Activated T-cell treated with anti-CD3 and anti-CD28 coated beads for 4 hours (primary cell): ENCODE measurements around the gene CYTH2.

Experiments used
- DNase-seq: peaks from one replicate; pipeline ENCODE4 v3.0.0-alpha.2; 2020

CYTH2 gene

GRCh38 chr19:48469289-48469881, at the start of gene CYTH2:
Gene CYTH2 (plus strand): TSS chr19:48469369. CDS start chr19:48469508, 139 bp downstream.
- DNase-seq = no peak

- no peak for DNase-seq
Observed at GRCh38 chr19:48421548-48421947, 47.6 kb upstream of the CYTH2 start.

- no peak for DNase-seq
Observed at GRCh38 chr19:48424694-48425219, 44.4 kb upstream of the CYTH2 start.

- no peak for DNase-seq
Observed at GRCh38 chr19:48428670-48429069, 40.5 kb upstream of the CYTH2 start.

- DNase-seq = no peak
Observed at GRCh38 chr19:48433337-48433736, 35.8 kb upstream of the CYTH2 start.

- no peak for DNase-seq
Observed at GRCh38 chr19:48436586-48436985, 32.6 kb upstream of the CYTH2 start.

GRCh38 chr19:48441360-48442050, 27.7 kb upstream of the CYTH2 start:
- DNase-seq = no peak

- DNase-seq = no peak
Observed at GRCh38 chr19:48442116-48443035, 26.8 kb upstream of the CYTH2 start.

GRCh38 chr19:48443256-48443655, 25.9 kb upstream of the CYTH2 start:
- no peak for DNase-seq

GRCh38 chr19:48443731-48444128, 25.4 kb upstream of the CYTH2 start:
- no peak for DNase-seq

- DNase-seq = no peak
Observed at GRCh38 chr19:48444129-48444935, 24.8 kb upstream of the CYTH2 start.

GRCh38 chr19:48444936-48445200, 24.3 kb upstream of the CYTH2 start:
- no peak for DNase-seq

GRCh38 chr19:48445256-48445605, 23.9 kb upstream of the CYTH2 start:
- no peak for DNase-seq

- DNase-seq = peak; percentile 88
Observed at GRCh38 chr19:48445606-48446481, 23.3 kb upstream of the CYTH2 start, which contains the start of gene GRWD1. Gene GRWD1 (plus strand): TSS chr19:48445983. CDS start chr19:48446006, 23 bp downstream.

- no peak for DNase-seq
Observed at GRCh38 chr19:48446579-48446978, 22.6 kb upstream of the CYTH2 start.

GRCh38 chr19:48448563-48448962, 20.6 kb upstream of the CYTH2 start:
- DNase-seq = no peak

GRCh38 chr19:48450441-48450840, 18.7 kb upstream of the CYTH2 start:
- DNase-seq = no peak

- no peak for DNase-seq
Observed at GRCh38 chr19:48450863-48451262, 18.3 kb upstream of the CYTH2 start.

GRCh38 chr19:48451624-48452023, 17.5 kb upstream of the CYTH2 start:
- DNase-seq = no peak

- no peak for DNase-seq
Observed at GRCh38 chr19:48452289-48453190, 16.6 kb upstream of the CYTH2 start.
